Measurements from ENCODE around the gene SLC37A1. TPM values are rescaled to one million over a fixed set of nuclear protein-coding genes. Genes with fewer than 3 reads are reported as not detected.
A peak's percentile ranks its signal among the peaks of the same experiment; 100 is the strongest.

SLC37A1 gene
- total RNA-seq, 1 experiment from 2014 or later: 37.7 TPM

DNA sequence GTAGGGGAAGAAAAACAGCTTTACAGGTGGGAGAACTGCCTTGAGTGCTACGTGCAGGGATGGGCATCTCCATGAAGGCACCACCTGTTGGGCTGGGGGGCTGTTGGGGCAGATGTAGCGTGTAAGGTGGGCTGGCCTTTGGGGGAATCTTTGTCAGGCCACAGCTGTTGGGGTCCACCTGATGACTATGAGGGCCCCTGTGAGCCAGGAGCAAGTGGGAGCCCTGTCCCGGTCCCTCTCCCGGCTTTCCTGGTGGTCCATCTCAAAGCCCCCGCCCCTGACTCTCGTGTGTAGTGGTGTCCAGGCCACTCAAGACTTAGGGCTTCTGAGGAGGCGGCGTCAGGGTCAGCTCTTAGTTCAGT is 13.5 kb downstream of the SLC37A1 start:
- Histone ChIP-seq H2BK20ac (ENCODE audit: low read depth, low read length, poor library complexity, severe bottlenecking) (no peak overlapping the region), H3K56ac (ENCODE audit: insufficient read length, low read depth, low read length) (no peak overlapping the region), H4K91ac (ENCODE audit: insufficient read length, low read depth, low read length) (no peak overlapping the region), H3K14ac (ENCODE audit: insufficient read depth, low read length) (no peak overlapping the region), H3K23me2 (ENCODE audit: insufficient read length, low read depth, low read length, poor library complexity, severe bottlenecking) (no peaks in the 10 kb centered on the region), H3K18ac (ENCODE audit: insufficient read length, low read depth, low read length) (no peak overlapping the region), H4K5ac (ENCODE audit: insufficient read length, low read depth, low read length) (no peak overlapping the region), H2BK120ac (ENCODE audit: low read depth, low read length, poor library complexity, severe bottlenecking) (no peak overlapping the region), H3K27ac (ENCODE audit: insufficient read length, low read depth, low read length) (no peak overlapping the region), H3K9me3 (ENCODE audit: control insufficient read depth, low read depth, low read length) (no peaks in the 10 kb centered on the region), H2AFZ (ENCODE audit: low read length) (no peak overlapping the region), H3K4me1 (ENCODE audit: insufficient read depth, low read length) (peaks cover 4% of the 10 kb centered on the region; the same call in 1 of the 2 replicates), H2BK5ac (ENCODE audit: insufficient read length, low read length) (no peak overlapping the region), H3K23ac (ENCODE audit: insufficient read length, low read depth, low read length) (no peak overlapping the region), H4K8ac (replicated peaks; ENCODE audit: insufficient read length, low read depth, low read length) (no peak overlapping the region), H3T11ph (ENCODE audit: low read length) (no peak overlapping the region), H3K79me1 (ENCODE audit: insufficient read depth, low read depth, low read length, poor library complexity, severe bottlenecking) (no peaks in the 10 kb centered on the region), H3K79me2 (ENCODE audit: insufficient read depth, low read length) (no peaks in the 10 kb centered on the region), H4K20me1 (ENCODE audit: control insufficient read depth, insufficient read depth, insufficient read length) (no peaks in the 10 kb centered on the region), H3K4me2 (ENCODE audit: insufficient read depth, insufficient read length, low read length) (no peak overlapping the region), H2BK12ac (ENCODE audit: insufficient read length, low read depth, low read length) (no peak overlapping the region), H2AK5ac (ENCODE audit: insufficient read length, low read length) (no peak overlapping the region), H3K4ac (ENCODE audit: low read depth, low read length) (no peak overlapping the region), H2BK15ac (ENCODE audit: low read depth, low read length) (no peak overlapping the region), H3K27me3 (ENCODE audit: insufficient read depth, low read length) (no peaks in the 10 kb centered on the region), H3K9ac (ENCODE audit: extremely low read depth, insufficient read length, low read length) (no peak overlapping the region)
- peaks cover 9 to 48% (median 26%) of the 10 kb centered on the region in 3 experiments; a peak in 6 of 7 replicates for H3K36me3 Mint-ChIP-seq (ENCODE audit: insufficient read depth in 1 of 3, low read depth in 3 of 3)
- TF ChIP-seq, protein P1, sequence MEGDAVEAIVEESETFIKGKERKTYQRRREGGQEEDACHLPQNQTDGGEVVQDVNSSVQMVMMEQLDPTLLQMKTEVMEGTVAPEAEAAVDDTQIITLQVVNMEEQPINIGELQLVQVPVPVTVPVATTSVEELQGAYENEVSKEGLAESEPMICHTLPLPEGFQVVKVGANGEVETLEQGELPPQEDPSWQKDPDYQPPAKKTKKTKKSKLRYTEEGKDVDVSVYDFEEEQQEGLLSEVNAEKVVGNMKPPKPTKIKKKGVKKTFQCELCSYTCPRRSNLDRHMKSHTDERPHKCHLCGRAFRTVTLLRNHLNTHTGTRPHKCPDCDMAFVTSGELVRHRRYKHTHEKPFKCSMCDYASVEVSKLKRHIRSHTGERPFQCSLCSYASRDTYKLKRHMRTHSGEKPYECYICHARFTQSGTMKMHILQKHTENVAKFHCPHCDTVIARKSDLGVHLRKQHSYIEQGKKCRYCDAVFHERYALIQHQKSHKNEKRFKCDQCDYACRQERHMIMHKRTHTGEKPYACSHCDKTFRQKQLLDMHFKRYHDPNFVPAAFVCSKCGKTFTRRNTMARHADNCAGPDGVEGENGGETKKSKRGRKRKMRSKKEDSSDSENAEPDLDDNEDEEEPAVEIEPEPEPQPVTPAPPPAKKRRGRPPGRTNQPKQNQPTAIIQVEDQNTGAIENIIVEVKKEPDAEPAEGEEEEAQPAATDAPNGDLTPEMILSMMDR (conservative IDR thresholded peaks at IDR 0.05): no peak
- no CpG with 5 or more reads among the region's 8 CpGs for WGBS (ENCODE audit: extremely low coverage, insufficient read length, low lambda C conversion rate)
- no peaks in the 10 kb centered on the region for H3K9me3 Mint-ChIP-seq
- H3K4me3 Mint-ChIP-seq: no peak overlapping the region
- no peaks in the 10 kb centered on the region for H3K27me3 Mint-ChIP-seq (ENCODE audit: low read depth)
- DNase-seq: no peak
- peak overlapping the region in 1 of 3 experiments; percentile 30; a peak in 2 of 7 replicates for H3K27ac Mint-ChIP-seq
- peaks cover 63 to 64% of the 10 kb centered on the region in 2 experiments for H3K4me1 Mint-ChIP-seq
